OCI-LY1 (cell line): ENCODE results near the gene KLK1.

Experiments
- H2AFZ ChIP-seq: fragments of 200-600 bp; sonication (generic), shearing (Covaris generic); 2 replicates; pipeline ENCODE4 v1.6.0; 2014; ENCODE audit warnings: antibody characterized with exemption, mild to moderate bottlenecking, low read length
- H3F3A ChIP-seq: fragments of 200-600 bp; sonication (generic), shearing (Covaris generic); 2 replicates; pipeline ENCODE4 v1.6.0; 2014; ENCODE audit warnings: mild to moderate bottlenecking, antibody characterized with exemption, low read length, moderate library complexity; ENCODE audit not compliant: insufficient read depth
- H3K27ac ChIP-seq: fragments of 200-600 bp; sonication (generic); 2 replicates; pipeline ENCODE4 v1.5.1; 2014; ENCODE audit warnings: low read length, mixed run types, mild to moderate bottlenecking, low read depth; ENCODE audit not compliant: poor library complexity, severe bottlenecking
- H3K27me3 ChIP-seq: fragments of 200-600 bp; sonication (generic); 2 replicates; pipeline ENCODE4 v1.6.0; 2014; ENCODE audit warnings: antibody characterized with exemption, mild to moderate bottlenecking, low read length, moderate library complexity; ENCODE audit not compliant: insufficient read depth
- H3K36me3 ChIP-seq: fragments of 200-600 bp; sonication (generic); 2 replicates; pipeline ENCODE4 v1.6.1; 2014; ENCODE audit warnings: mild to moderate bottlenecking, antibody characterized with exemption, low read length, moderate library complexity, mixed read lengths; ENCODE audit not compliant: insufficient read depth
- H3K4me1 ChIP-seq: fragments of 200-600 bp; sonication (generic); 2 replicates; pipeline ENCODE4 v1.5.1; 2014; ENCODE audit warnings: mild to moderate bottlenecking, low read length, moderate library complexity; ENCODE audit not compliant: insufficient read depth, severe bottlenecking
- H3K4me2 ChIP-seq: fragments of 200-600 bp; sonication (generic), shearing (Covaris generic); 2 replicates; pipeline ENCODE4 v1.6.1; 2014; ENCODE audit warnings: low read length
- H3K4me3 ChIP-seq: fragments of 200-600 bp; sonication (generic); 2 replicates; pipeline ENCODE4 v1.5.1; 2014; ENCODE audit warnings: low read length, low read depth, mild to moderate bottlenecking, mixed read lengths; ENCODE audit not compliant: poor library complexity, severe bottlenecking
- H3K79me2 ChIP-seq: fragments of 200-600 bp; shearing (Covaris generic); 2 replicates; pipeline ENCODE4 v1.6.1; 2016; ENCODE audit warnings: mixed run types, low read length, mixed read lengths; ENCODE audit not compliant: insufficient read depth
- H3K9ac ChIP-seq: fragments of 200-600 bp; sonication (generic), shearing (Covaris generic); 2 replicates; pipeline ENCODE4 v1.6.1; 2014; ENCODE audit warnings: mild to moderate bottlenecking, low read length, mixed read lengths
- H3K9me2 ChIP-seq: fragments of 200-600 bp; sonication (generic), shearing (Covaris generic); 2 replicates; pipeline ENCODE4 v1.6.1; 2014; ENCODE audit warnings: low read depth, mild to moderate bottlenecking, low read length, mixed read lengths
- H3K9me3 ChIP-seq: fragments of 200-600 bp; shearing (Covaris generic); 2 replicates; pipeline ENCODE4 v1.6.1; 2014; ENCODE audit warnings: low read length, mixed read lengths
- H4K20me1 ChIP-seq: fragments of 200-600 bp; sonication (generic), shearing (Covaris generic); 2 replicates; pipeline ENCODE4 v1.6.0; 2016; ENCODE audit warnings: mild to moderate bottlenecking, low read length; ENCODE audit not compliant: insufficient read depth
- EZH2 ChIP-seq: fragments of 200-600 bp; sonication (generic), shearing (Covaris generic); IDR thresholded peaks from 2 replicates; pipeline ENCODE4 v1.8.0; 2017; ENCODE audit warnings: borderline replicate concordance, mixed run types, mild to moderate bottlenecking, antibody characterized with exemption, low read length, moderate library complexity, mixed read lengths
- TF ChIP-seq, protein P1 (sequence below): fragments of 200-600 bp; sonication (generic), shearing (Covaris generic); IDR thresholded peaks from 2 replicates; pipeline ENCODE4 v1.5.1; 2017; ENCODE audit warnings: mild to moderate bottlenecking, antibody characterized with exemption, low read length, moderate library complexity, mixed read lengths

Gene KLK1

GRCh38 chr19:50779504-50780457, 43.8 kb downstream of the KLK1 start:
- H2AFZ ChIP-seq = no peak overlapping the region
- no peaks in the 10 kb centered on the region for H3K36me3 ChIP-seq
- no peaks in the 10 kb centered on the region for H3K79me2 ChIP-seq
- no peaks in the 10 kb centered on the region for H3K9me2 ChIP-seq
- H3K9ac ChIP-seq = no peak overlapping the region
- H3K9me3 ChIP-seq = no peaks in the 10 kb centered on the region
- no peak for TF ChIP-seq EZH2
- TF ChIP-seq, protein P1, sequence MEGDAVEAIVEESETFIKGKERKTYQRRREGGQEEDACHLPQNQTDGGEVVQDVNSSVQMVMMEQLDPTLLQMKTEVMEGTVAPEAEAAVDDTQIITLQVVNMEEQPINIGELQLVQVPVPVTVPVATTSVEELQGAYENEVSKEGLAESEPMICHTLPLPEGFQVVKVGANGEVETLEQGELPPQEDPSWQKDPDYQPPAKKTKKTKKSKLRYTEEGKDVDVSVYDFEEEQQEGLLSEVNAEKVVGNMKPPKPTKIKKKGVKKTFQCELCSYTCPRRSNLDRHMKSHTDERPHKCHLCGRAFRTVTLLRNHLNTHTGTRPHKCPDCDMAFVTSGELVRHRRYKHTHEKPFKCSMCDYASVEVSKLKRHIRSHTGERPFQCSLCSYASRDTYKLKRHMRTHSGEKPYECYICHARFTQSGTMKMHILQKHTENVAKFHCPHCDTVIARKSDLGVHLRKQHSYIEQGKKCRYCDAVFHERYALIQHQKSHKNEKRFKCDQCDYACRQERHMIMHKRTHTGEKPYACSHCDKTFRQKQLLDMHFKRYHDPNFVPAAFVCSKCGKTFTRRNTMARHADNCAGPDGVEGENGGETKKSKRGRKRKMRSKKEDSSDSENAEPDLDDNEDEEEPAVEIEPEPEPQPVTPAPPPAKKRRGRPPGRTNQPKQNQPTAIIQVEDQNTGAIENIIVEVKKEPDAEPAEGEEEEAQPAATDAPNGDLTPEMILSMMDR = no peak
- H3F3A ChIP-seq = no peaks in the 10 kb centered on the region
- no peak overlapping the region for H3K27ac ChIP-seq
- H3K4me3 ChIP-seq = no peak overlapping the region
- H3K27me3 ChIP-seq = 0 out of 2 replicates have a peak, but pooled peaks cover 3% of the 10 kb centered on the region
- H3K4me1 ChIP-seq = no peaks in the 10 kb centered on the region
- no peak overlapping the region for H3K4me2 ChIP-seq
- no peaks in the 10 kb centered on the region for H4K20me1 ChIP-seq

- no peak overlapping the region for H3K9ac ChIP-seq
- H3K27ac ChIP-seq = no peak overlapping the region
- no peaks in the 10 kb centered on the region for H3K9me3 ChIP-seq
- no peak overlapping the region for H3K4me3 ChIP-seq
- H3K27me3 ChIP-seq = 0 out of 2 replicates have a peak, but pooled peaks cover 3% of the 10 kb centered on the region
- TF ChIP-seq, protein P1 = no peak
- no peak for TF ChIP-seq EZH2
- no peaks in the 10 kb centered on the region for H3K36me3 ChIP-seq
- no peaks in the 10 kb centered on the region for H3K9me2 ChIP-seq
- no peak overlapping the region for H2AFZ ChIP-seq
- no peaks in the 10 kb centered on the region for H3F3A ChIP-seq
- no peaks in the 10 kb centered on the region for H3K4me1 ChIP-seq
- H3K79me2 ChIP-seq = no peaks in the 10 kb centered on the region
- H4K20me1 ChIP-seq = no peaks in the 10 kb centered on the region
- H3K4me2 ChIP-seq = no peak overlapping the region
Observed at GRCh38 chr19:50778906-50779430, 44.6 kb downstream of the KLK1 start.

DNA sequence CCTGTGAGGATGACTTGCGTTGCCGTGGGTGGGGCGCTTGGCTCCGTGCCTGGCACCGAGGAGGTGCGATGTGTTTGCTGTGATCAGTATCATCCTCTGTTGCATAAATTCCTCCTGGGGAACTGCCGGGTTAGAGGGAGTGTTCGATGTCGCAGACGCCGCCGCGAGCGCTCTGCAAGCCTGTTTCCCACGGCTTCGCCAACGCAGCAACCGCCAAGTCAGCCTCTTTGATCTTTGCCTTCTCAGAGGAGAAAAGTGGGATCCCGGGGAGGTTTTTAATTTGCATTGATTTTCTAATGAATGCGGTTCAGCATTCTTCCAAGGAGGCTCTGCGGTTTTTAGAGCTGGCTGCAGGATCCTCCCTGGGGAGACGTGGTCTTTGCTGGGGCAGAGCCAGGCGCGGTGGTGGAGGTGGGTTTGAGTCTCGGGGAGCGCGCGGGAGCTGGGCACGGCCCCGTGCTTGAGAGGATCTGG, 45.7 kb downstream of the KLK1 start:
- H3K27me3 ChIP-seq = 0 out of 2 replicates have a peak, but pooled peaks cover 3% of the 10 kb centered on the region
- no peak overlapping the region for H3K27ac ChIP-seq
- H3K4me1 ChIP-seq = no peaks in the 10 kb centered on the region
- H3K4me2 ChIP-seq = no peak overlapping the region
- no peaks in the 10 kb centered on the region for H3K9me2 ChIP-seq
- no peaks in the 10 kb centered on the region for H4K20me1 ChIP-seq
- no peaks in the 10 kb centered on the region for H3K36me3 ChIP-seq
- H3K9me3 ChIP-seq = no peaks in the 10 kb centered on the region
- no peaks in the 10 kb centered on the region for H3F3A ChIP-seq
- no peaks in the 10 kb centered on the region for H3K79me2 ChIP-seq
- H2AFZ ChIP-seq = no peak overlapping the region
- no peak overlapping the region for H3K4me3 ChIP-seq
- H3K9ac ChIP-seq = no peak overlapping the region
- TF ChIP-seq, protein P1 = no peak
- TF ChIP-seq EZH2 = no peak
